ES-I3 (cell line): ENCODE data around the gene CELF1.
A peak's percentile ranks its signal among the peaks of the same experiment; 100 is the strongest.

ENCODE experiments used
- H3K36me3 ChIP-seq: 2 replicates; pipeline ENCODE4 v1.6.1; 2013; ENCODE audit warnings: mild to moderate bottlenecking, low read length, control low read depth, moderate library complexity; ENCODE audit not compliant: insufficient read depth
- H3K4me1 ChIP-seq: 2 replicates; pipeline ENCODE4 v1.6.1; 2013; ENCODE audit warnings: mild to moderate bottlenecking, control low read depth, low read length; ENCODE audit not compliant: insufficient read depth
- H3K9ac ChIP-seq: 2 replicates; pipeline ENCODE4 v1.6.1; 2013; ENCODE audit warnings: low read depth, mild to moderate bottlenecking, low read length, moderate library complexity
- H3K9me3 ChIP-seq: 2 replicates; pipeline ENCODE4 v1.6.1; 2013; ENCODE audit warnings: mild to moderate bottlenecking, low read length, moderate library complexity; ENCODE audit not compliant: control insufficient read depth, insufficient read depth

Gene CELF1

DNA sequence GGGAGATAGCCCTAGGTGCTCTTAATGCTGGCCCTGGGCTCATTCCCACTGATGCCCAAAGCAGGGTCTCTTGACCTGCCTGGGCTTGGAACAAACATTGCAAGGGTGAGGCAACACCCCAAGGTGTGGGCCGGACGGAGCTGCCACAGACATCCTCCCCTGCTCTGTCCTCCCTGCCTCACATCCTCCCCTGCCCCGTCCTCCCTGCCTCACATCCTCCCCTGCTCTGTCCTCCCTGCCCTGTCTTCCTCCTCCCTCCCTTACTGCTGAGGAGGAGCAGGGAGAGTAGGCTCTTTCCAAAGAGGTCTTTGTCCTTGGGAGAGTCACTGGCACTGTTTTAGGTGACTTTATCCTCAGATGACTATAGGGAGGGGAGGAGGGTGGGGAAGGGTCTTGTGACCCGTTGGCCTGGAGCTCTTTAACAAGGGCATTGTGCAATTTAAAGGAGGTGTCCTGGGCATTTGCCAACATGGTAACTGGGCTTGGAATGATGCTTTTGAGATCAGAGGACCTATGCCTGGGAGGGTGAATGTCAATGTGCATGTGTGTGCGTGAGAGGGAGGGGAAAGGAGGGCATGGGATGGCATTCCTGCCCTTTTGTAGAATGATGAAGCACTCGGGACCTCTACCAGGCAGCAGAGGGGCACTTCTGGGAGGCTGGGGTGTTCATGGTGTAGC is 34.2 kb upstream of the CELF1 start:
- peaks cover 5% of the 10 kb centered on the region; the same call in 1 of the 2 replicates for H3K4me1 ChIP-seq
- H3K36me3 ChIP-seq = no peaks in the 10 kb centered on the region; the same call in 1 of the 2 replicates
- H3K9me3 ChIP-seq = no peaks in the 10 kb centered on the region
- H3K9ac ChIP-seq = no peak overlapping the region

DNA sequence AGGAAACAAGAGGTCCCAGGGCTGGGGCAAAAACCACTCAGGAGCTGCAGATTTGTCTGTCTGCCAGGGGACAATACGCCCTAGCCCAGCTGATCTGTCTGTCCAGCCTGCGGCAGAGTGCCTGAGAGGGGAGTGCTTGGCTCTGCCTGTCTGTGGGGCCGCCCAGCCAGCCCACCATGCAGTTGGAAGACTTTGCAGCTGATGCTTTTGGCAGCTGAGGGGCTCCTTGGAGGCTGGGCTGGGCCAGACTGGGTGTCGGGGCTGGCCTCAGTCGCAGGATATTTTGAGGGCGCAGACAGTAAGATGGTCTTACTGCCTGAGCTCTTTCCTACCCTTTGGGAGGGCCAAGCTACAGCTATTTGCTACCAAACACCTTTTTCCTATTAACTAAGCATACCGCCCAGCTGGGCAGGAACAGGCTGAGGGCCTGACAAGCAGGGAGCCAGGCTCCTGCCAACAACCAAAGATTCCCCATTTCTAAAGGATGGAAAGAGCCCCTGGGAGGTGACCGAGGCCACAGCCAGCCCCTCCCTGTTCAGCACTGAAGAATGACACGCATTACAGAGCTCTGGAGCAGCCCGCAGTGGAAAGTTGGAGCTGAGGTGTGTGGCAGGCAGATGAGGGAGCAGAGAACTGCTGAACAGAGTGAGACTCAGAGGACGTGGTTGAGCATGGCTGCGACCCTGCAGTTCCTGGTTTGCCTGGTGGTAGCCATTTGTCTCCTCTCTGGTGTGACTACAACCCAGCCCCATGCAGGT is 33.3 kb upstream of the CELF1 start, which contains the start of gene FAM180B:
Gene FAM180B (plus strand): TSS at position 581 of the 758 bp plus-strand sequence. CDS start 91 bp downstream, at position 672.
- Histone ChIP-seq H3K36me3 (peaks cover 5% of the 10 kb centered on the region), H3K9me3 (no peaks in the 10 kb centered on the region), H3K9ac (no peak within 1 kb of the TSS)

DNA sequence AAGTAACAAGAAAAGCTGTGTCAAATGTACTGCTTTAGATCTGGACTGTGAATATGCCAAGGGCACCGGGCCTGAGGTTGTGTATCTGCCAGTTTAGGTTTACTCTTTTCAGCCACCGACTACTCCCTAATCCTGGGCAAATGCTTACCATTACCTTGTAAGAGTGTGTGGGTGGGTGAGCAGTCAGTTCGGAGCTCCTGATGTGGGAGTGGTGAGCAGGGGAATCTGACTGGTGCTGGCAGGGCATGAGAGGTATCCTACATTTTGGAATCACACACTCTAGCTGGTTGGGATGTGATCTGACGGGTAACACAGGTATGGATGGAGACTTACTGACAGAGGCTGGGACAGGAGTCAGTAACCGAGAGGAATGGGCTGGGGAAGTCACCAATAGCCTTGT is 30.9 kb upstream of the CELF1 start:
- no peaks in the 10 kb centered on the region; the same call in 1 of the 2 replicates for H3K4me1 ChIP-seq
- peaks cover 11% of the 10 kb centered on the region for H3K36me3 ChIP-seq
- no peaks in the 10 kb centered on the region for H3K9me3 ChIP-seq
- no peak overlapping the region for H3K9ac ChIP-seq

More for the DNA sequence above, 33.3 kb upstream of the CELF1 start, which contains the start of gene FAM180B:
- no peaks in the 10 kb centered on the region; the same call in 1 of the 2 replicates for H3K4me1 ChIP-seq

DNA sequence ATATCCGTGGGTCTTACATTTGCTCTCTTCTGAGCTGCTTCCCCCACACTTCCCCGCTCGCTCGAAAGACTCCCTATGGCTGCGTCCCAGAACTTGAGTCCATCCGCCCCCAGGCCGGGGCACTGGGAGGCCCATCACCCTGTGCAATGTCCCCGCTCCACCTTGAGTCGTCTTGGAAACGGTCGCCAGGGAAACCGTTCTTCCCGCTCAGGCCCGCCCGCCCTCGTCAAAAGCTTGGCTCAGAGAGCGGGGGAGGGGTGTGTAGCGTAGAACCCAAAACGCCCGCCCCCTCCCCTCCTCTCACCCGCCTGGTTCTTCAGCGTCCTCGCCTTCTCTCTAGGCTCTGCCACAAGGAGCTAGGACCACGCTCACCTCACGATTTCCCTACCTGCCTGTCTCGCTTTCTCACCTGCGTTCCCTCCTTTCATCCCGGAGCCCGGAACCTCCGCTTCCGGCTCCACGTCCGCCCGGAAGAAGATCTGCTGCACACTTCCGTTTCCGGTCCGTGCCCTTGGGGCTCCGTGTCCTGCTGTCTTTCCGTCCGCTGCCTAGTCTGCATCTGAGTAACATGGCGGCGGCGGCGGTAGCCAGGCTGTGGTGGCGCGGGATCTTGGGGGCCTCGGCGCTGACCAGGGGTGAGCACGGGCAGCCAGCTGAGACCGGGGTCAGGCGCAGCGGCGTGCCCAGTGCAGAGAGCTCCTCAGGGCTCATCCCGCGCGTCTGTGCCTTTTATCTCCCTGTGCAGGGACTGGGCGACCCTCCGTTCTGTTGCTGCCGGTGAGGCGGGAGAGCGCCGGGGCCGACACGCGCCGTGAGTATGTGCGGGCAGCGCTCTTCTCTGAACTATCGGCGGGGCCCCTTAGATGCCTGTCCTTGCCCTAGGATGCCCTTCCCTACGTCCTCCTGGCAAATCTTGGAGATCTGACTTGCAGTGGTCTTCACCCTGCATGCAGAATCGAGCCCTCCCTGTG is 25.9 kb upstream of the CELF1 start, which contains the start of the genes KBTBD4 and NDUFS3:
Gene KBTBD4 (minus strand): TSS at position 447 of the 971 bp plus-strand sequence. CDS start 19 bp downstream, at position 428.
Gene NDUFS3 (plus strand): TSS at position 551 of the 971 bp plus-strand sequence. CDS start 18 bp downstream, at position 569.
- H3K36me3 ChIP-seq = peaks cover 12% of the 10 kb centered on the region
- H3K4me1 ChIP-seq = no peaks in the 10 kb centered on the region; the same call in 1 of the 2 replicates
- H3K9me3 ChIP-seq = no peaks in the 10 kb centered on the region
- H3K9ac ChIP-seq = peak within 1 kb of the TSS; percentile 75

DNA sequence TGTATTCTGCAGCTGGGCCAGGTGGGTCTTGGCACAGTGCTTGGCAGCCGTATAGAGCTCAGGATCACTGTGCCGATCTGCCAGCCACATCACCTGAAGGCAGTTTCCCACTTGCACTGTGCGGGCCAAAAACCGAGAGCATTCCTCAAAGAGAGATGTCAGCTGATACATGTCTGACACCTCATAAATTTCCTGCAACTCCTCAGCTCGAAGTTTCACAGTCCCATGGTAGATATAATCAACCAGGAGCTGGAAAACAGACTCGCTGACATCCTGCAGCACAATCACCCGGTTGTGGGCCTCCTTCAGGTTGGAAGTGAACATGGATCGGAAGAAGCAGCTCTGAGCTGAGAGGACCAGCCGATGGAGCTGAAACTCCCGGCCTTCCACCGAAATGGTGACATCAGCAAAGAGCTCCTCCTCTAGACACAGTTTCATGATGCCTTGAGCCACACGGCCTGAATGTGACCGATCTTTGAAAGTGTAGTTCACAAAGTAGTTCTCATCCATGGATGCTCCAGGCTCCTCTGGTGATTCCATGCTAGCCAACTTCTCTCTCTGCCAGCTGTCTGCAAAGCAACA is 24.6 kb upstream of the CELF1 start:
- Histone ChIP-seq H3K9me3 (no peaks in the 10 kb centered on the region), H3K36me3 (peaks cover 17% of the 10 kb centered on the region), H3K4me1 (no peaks in the 10 kb centered on the region; the same call in 1 of the 2 replicates), H3K9ac (no peak overlapping the region)

DNA sequence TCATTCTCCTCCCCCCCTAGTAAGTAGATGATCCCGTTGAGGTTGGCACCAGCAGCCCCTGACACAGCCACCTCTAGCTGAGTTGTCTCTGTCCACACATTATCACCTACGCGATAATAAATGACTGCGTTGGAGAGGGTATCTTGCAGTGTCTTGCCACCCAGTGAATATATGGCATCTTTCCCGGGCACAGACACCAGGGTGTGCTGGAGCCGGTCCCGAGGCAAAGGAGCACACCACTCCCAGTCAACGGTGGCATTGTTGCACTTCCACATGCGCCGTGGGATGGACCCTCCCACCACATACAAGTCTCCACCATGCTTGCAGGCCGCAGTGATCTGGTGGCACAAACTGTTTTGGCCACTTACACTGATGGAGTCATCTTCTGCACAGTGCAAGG is 20.4 kb upstream of the CELF1 start:
- Histone ChIP-seq H3K4me1 (no peaks in the 10 kb centered on the region), H3K9me3 (no peaks in the 10 kb centered on the region), H3K9ac (no peak overlapping the region), H3K36me3 (peaks cover 24% of the 10 kb centered on the region)

DNA sequence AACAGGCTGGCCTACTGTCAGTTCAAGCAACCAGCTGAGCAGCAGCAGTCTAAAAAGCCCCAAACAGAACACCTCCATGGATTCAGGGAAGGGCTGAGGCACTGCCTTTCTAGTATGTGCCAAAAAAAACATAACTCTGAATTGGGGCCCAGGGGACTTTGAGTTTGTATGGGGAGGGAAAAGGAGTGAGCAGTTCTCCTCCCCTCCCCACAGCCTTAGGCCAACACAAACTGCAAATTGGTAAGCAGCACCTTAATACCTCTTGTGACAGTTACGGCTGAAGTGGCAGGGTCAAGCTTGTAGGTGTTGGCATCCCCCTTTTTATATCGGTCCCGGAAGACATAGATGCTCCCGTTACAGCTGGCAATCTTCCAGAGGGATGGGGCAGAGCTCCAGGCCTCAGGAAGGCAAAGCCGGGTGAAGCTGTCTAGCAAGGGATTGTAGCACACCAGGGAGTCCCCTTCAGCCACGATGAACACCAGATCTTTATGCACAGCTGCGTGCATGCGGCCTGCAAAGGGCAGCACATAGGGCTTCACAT is 19.9 kb upstream of the CELF1 start:
- peaks cover 24% of the 10 kb centered on the region for H3K36me3 ChIP-seq
- H3K9me3 ChIP-seq = no peaks in the 10 kb centered on the region
- no peak overlapping the region for H3K9ac ChIP-seq

DNA sequence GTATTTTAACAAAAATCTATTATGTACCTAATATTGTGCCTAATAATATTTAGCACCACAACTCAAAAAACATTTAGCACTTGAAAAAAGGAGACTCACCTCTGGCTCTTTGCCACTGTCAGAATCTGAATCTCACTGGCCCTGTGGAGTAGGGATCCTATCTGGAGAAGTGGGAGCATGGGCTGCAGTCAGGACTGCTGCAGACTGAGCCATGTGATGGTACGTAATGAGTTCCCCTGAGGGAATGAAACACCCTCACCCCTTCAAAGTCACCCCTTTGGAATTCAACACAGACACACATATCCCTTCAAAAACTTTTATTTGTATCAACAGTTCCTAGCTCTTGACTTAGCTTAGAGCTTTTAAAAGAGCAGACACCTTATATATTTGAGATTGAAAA is 19.0 kb upstream of the CELF1 start:
- Histone ChIP-seq H3K36me3 (peaks cover 24% of the 10 kb centered on the region), H3K9me3 (no peaks in the 10 kb centered on the region)

More for the DNA sequence above, 19.9 kb upstream of the CELF1 start:
- no peaks in the 10 kb centered on the region for H3K4me1 ChIP-seq

DNA sequence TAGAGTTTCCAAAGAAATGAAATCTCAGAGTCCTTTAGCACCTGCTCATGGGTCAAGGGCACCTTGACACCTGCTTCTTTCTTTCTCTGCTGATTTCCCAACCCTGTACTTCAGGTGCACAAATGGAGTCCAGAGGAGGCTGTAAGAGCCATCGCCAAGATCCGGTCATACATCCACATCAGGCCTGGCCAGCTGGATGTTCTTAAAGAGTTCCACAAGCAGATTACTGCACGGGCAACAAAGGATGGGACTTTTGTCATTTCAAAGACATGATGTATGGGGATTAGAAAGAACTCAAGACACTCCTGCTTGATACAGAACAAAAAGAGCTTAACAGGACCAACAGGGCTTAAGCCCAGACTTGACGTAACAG is 18.4 kb upstream of the CELF1 start:
- H3K9me3 ChIP-seq = no peaks in the 10 kb centered on the region; the same call in 1 of the 2 replicates
- H3K36me3 ChIP-seq = peaks cover 24% of the 10 kb centered on the region
- no peak overlapping the region for H3K9ac ChIP-seq
- H3K4me1 ChIP-seq = no peaks in the 10 kb centered on the region

More for the DNA sequence above, 19.0 kb upstream of the CELF1 start:
- no peaks in the 10 kb centered on the region for H3K4me1 ChIP-seq
- no peak overlapping the region for H3K9ac ChIP-seq

DNA sequence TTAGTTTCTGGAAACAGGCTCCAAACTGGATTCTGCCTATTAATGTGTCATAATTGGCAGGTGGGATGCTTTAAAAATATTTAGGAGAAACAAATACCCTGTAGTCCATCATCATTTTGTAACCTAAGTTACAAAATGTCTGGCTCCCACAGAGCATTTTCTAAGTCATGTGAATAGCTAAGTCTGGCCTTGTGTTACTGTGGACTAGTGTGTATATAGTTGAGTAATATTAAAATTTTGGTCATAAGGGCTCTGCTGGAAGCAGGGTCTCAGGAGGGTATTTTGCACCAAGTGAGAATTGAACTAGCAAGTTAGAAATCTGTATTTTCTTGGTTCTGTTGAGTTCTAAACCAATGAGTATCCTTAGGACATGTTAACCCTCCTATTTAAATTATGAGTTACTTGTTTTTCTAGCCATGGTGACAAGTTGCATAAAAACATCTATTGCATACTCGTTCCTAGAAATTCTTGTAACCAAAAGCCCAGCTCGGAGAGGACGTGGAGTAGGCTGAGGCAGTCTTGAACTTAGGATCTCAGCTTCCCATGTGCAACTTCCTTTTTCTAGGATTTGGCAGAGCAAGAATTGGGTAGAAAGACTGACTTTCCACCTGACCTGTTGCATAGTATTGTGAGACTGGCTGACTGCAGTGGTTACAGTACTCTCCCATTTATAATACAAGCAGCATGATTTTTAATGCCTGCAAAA is 17.9 kb upstream of the CELF1 start:
- Histone ChIP-seq H3K9me3 (no peaks in the 10 kb centered on the region; the same call in 1 of the 2 replicates), H3K4me1 (no peaks in the 10 kb centered on the region), H3K9ac (no peak overlapping the region), H3K36me3 (peaks cover 24% of the 10 kb centered on the region)

DNA sequence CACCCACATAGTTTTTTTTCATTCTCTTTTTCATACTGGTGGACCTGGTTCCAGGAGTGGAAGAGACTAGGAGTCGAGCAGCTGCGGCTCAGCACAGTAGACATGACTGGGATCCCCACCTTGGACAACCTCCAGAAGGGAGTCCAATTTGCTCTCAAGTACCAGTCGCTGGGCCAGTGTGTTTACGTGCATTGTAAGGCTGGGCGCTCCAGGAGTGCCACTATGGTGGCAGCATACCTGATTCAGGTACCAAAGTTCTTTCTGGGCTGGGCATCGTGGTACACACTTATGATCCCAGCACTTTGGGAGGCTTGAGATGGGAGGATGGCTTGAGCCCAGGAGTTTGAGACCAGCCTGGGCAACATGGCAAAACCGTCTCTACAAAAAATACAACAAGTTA is 16.7 kb upstream of the CELF1 start:
- Histone ChIP-seq H3K36me3 (peaks cover 24% of the 10 kb centered on the region), H3K4me1 (no peaks in the 10 kb centered on the region), H3K9ac (no peak overlapping the region), H3K9me3 (no peaks in the 10 kb centered on the region; the same call in 1 of the 2 replicates)

DNA sequence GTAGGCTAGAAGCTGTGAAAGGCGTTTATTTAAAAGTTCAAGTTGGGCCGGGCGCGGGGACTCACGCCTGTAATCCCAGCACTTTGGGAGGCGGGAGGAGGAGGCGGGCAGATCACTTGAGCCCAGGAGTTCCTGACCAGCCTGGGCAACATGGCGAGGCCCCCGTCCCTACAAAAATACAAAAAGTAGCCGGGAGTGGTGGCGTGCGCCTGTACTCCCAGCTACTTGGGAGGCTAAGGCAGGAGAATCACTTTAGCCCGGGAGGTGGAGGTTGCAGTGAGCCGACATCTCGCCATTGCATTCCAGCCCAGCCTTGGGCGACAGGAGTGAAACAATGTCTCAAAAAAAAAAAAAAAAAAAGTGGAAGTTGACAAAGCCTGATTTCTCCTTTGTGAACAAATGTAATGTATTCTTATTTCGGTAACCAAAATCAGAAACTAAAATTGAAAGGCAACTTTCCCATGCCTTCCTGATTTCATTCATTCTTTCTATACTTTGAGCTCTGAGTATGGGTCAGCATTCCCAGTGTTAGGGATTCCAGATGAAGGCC is 13.3 kb upstream of the CELF1 start:
- H3K9me3 ChIP-seq = no peaks in the 10 kb centered on the region; the same call in 1 of the 2 replicates
- H3K36me3 ChIP-seq = peaks cover 6% of the 10 kb centered on the region; the same call in 1 of the 2 replicates
- H3K9ac ChIP-seq = peak overlapping the region; percentile 72
- no peaks in the 10 kb centered on the region for H3K4me1 ChIP-seq
